GM21528 (cell line): ENCODE results near the gene HPN.
"Not testable (repeated sequence)": the region's sequence is repeated elsewhere in the genome, so short reads cannot be mapped to it uniquely, and the experiment has no call there.

Source experiments
- ATAC-seq: cut with Tn5 transposase; IDR thresholded peaks from one replicate; pipeline ENCODE4 v1.9.1; 2021; ENCODE audit warnings: mild to moderate bottlenecking, moderate library complexity; ENCODE audit not compliant: unreplicated experiment, low FRiP score

HPN gene

GRCh38 chr19:35027009-35027408, 14.5 kb upstream of the HPN start:
- no peak for ATAC-seq

GRCh38 chr19:35027851-35028599, 13.5 kb upstream of the HPN start:
- ATAC-seq = no peak

- not testable (repeated sequence) for ATAC-seq
Measured at GRCh38 chr19:35028600-35028885, 13.0 kb upstream of the HPN start.

- ATAC-seq = not testable (repeated sequence)
Measured at GRCh38 chr19:35029275-35029736, 12.2 kb upstream of the HPN start.

- no peak for ATAC-seq
Measured at GRCh38 chr19:35029737-35030256, 11.7 kb upstream of the HPN start.

- ATAC-seq = no peak
Measured at GRCh38 chr19:35030257-35031071, 11.1 kb upstream of the HPN start, which contains the start of gene SCN1B. Gene SCN1B, plus strand, starts transcription at chr19:35030470. Its CDS starts 351 bp downstream, at chr19:35030821.

GRCh38 chr19:35031072-35031881, 10.2 kb upstream of the HPN start:
- no peak for ATAC-seq

- no peak for ATAC-seq
Measured at GRCh38 chr19:35032356-35032865, 9.1 kb upstream of the HPN start.

- ATAC-seq = no peak
Measured at GRCh38 chr19:35033067-35034004, 8.2 kb upstream of the HPN start.

GRCh38 chr19:35034005-35034502, 7.5 kb upstream of the HPN start:
- ATAC-seq = no peak

GRCh38 chr19:35034588-35035382, 6.7 kb upstream of the HPN start:
- ATAC-seq = no peak

- no peak for ATAC-seq
Measured at GRCh38 chr19:35037716-35038622, 3.6 kb upstream of the HPN start.

GRCh38 chr19:35038623-35039512, 2.7 kb upstream of the HPN start:
- ATAC-seq = no peak

GRCh38 chr19:35039881-35040825, 1.4 kb upstream of the HPN start:
- no peak for ATAC-seq

- no peak for ATAC-seq
Measured at GRCh38 chr19:35040826-35041547, 534 bp upstream of the HPN start.
